COR-L47 (cell line): ENCODE data around the gene TAF11L13.
"Not testable (repeated sequence)": the region's sequence is repeated elsewhere in the genome, so short reads cannot be mapped to it uniquely, and the experiment has no call there.

Experiments used
- DNase-seq: peaks from one replicate; lab custom pipeline; 2025; lab: John Stamatoyannopoulos, UW

Gene TAF11L13

DNA sequence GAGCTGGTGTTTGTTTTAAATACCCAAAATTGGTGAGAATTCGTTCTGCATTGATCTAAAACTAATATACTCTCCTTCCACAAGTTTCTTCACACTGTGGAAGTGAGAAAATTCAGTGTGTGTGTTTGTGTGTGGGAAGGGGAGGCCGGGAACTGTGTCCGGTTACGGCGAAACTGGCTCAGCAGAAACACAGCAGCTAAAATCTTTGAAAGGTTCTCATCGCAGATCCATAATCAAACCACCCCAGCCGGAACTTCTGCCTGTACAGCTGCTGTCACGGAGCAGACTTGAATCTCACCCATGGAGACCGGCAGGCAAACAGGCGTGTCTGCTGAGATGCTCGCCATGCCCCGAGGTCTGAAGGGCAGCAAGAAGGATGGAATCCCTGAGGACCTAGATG, at the start of gene TAF11L13:
TAF11L13 (plus strand) TSS at position 301 of the 400 bp plus-strand sequence.
- not testable (repeated sequence) for DNase-seq

- not testable (repeated sequence) for DNase-seq
Measured at GRCh38 chr5:17585658-17586057, 46.2 kb upstream of the TAF11L13 start, which contains the start of gene TAF11L7. TSS of gene TAF11L7 (minus strand) at chr5:17585758.

GRCh38 chr5:17590860-17591259, 41.0 kb upstream of the TAF11L13 start, which contains the start of gene TAF11L8:
TSS of gene TAF11L8 (minus strand) at chr5:17590960.
- DNase-seq: not testable (repeated sequence)

GRCh38 chr5:17594255-17594654, 37.6 kb upstream of the TAF11L13 start, which contains the start of gene TAF11L9:
TSS of gene TAF11L9 (minus strand) at chr5:17594394.
- not testable (repeated sequence) for DNase-seq

DNA sequence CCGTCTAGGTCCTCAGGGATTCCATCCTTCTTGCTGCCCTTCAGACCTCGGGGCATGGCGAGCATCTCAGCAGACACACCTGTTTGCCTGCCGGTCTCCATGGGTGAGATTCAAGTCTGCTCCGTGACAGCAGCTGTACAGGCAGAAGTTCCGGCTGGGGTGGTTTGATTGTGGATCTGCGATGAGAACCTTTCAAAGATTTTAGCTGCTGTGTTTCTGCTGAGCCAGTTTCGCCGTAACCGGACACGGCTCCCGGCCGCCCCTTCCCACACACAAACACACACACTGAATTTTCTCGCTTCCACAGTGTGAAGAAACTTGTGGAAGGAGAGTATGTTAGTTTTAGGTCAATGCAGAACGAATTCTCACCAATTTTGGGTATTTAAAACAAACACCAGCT, 34.2 kb upstream of the TAF11L13 start, which contains the start of gene TAF11L10:
TAF11L10 (minus strand) TSS at position 101 of the 400 bp plus-strand sequence.
- not testable (repeated sequence) for DNase-seq

GRCh38 chr5:17603880-17604279, 28.0 kb upstream of the TAF11L13 start, which contains the start of gene TAF11L11:
TSS of gene TAF11L11 (plus strand) at chr5:17604183.
- not testable (repeated sequence) for DNase-seq

GRCh38 chr5:17604951-17605350, 26.9 kb upstream of the TAF11L13 start:
- DNase-seq: no peak

- DNase-seq: not testable (repeated sequence)
Measured at GRCh38 chr5:17607461-17607860, 24.4 kb upstream of the TAF11L13 start.

- DNase-seq: not testable (repeated sequence)
Measured at GRCh38 chr5:17610092-17610491, 21.8 kb upstream of the TAF11L13 start, which contains the start of gene TAF11L12. TSS of gene TAF11L12 (plus strand) at chr5:17610392.

GRCh38 chr5:17614872-17615605, 16.8 kb upstream of the TAF11L13 start:
- DNase-seq: no peak

DNA sequence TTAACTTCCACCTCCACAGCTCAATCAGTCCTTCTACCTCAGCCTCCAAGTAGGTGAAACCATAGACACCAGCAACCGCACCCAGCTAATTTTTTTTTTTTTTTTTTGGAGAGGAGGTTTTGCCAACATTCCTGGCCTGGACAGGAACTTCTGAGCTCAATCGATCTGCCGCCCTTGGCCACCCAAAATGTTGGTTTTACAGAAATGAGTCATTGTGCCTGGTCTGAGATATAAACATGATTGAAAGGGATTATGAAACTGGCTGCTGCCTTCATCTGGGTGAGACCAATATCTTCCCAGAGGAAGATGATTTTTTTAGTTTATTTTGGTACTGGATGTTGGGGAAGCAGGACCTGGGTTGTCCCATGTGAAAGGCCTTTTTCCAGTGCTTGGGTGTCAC, 12.5 kb upstream of the TAF11L13 start:
- DNase-seq: no peak

DNA sequence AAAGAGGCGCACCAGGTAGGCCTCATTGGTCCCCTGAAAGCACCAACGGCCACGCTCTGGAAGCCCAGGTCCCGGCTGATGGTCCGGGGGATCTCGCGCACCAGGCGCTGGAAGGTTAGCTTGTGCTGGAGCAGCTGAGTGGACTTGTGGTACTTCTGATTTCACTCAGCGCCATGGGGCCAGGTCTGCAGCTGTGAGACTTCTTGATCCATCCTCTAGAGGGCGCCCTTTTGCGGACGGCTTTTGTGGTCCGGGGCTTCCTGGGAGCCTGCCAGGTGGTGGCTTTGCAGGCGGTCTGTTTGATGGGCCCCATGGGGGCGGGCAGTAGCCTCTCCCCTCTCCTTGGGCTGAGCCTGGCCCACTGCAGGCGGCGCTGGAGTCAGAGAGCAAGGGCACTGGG, 11.3 kb upstream of the TAF11L13 start:
- no peak for DNase-seq

DNA sequence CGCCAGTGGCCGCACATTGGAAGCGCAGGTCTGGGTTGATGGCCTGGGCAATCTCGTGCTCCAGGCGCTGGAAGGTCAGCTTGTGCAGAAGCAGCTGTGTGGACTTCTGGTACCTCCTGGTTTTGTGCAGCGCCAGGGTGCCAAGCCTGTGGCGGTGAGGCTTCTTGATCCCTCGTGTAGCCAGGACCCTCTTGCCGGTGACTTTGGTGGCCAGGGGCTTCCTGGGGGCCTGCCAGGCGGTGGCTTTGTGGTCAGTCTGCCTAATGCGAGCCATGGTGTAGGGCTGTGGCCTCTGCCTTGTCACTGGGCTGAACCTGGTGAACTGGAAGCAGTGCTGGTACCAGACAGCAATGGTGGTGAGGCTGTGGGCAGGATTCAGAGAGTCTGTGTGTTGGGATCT, 6.2 kb upstream of the TAF11L13 start:
- DNase-seq: no peak

- DNase-seq: no peak
Measured at GRCh38 chr5:17634160-17634559, 2.3 kb downstream of the TAF11L13 start, which contains the start of gene TAF11L14. TSS of gene TAF11L14 (plus strand) at chr5:17634460.

DNA sequence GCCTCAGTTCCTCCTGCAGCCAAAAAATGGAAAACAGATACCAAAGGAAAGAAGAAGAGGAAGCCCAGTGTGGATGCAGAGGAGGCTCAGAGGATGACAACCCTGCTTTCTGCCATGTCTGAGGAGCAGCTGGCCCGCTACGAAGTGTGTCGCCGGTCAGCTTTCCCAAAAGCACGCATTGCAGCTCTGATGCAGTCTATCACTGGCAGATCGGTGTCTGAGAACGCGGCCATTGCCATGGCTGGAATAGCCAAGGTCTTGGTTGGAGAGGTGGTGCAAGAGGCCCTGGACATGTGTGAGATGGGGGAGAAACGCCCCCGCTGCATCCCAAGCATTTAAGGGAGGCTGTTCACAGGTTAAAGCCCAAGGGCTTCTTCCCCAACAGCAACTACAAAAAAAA, 17.3 kb downstream of the TAF11L13 start:
- not testable (repeated sequence) for DNase-seq

- not testable (repeated sequence) for DNase-seq
Measured at GRCh38 chr5:17655201-17655759, 23.4 kb downstream of the TAF11L13 start.

DNA sequence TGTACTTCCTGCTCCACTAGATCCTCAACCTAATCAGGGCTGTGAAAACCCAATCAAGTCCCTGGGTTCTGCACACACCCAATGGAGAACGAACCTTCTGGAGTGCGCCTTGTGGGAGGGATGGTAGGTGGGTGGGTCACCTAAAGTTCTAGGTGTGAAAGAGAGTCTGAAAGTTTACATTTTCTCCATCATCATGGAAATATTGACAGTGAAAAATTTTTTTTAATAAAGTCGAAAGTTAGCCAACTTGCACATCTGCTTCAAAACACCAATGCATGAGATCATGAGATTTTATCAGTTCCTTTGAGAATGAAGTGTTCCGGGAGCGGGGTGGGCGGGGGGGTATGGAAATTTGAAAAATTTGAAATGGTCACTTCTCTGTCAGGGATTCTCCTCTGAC, 24.0 kb downstream of the TAF11L13 start:
- no peak for DNase-seq

DNA sequence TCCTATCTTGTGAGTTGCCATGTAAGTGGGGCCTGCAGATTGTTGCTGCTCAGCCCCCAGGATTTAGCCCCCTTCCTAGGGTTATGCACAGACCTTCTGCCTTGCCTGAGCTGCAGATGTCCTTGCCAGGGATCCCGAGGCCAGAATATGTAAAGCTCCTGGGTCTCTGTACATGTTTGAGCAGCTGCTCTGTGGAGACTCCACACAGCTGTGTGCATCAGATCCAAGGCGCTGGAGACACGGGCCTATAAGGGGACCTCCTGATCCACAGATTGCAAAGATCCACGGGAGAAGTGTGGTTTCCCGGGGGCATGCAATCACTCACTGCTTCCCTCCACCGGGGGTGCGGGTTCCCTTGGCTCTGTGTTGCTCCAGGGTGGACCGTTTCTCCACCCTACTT, 31.3 kb downstream of the TAF11L13 start:
- DNase-seq: no peak

DNA sequence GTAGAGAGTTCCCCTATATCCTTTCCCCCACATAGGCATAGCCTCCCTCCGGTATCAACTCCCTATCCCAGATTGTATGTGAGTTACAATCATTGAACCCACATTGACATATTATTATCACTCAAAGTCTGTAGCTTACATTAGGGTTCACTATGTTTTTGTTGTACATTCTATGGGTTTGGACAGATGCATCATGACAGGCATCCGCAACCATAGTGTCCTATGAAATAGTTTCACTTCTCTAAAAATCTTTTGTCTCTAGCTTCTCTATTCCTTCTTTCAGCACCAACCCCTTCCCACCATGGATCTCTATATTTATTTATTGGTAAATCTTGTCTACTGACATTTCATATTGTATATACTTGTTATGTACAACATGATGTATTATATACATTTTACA, 33.9 kb downstream of the TAF11L13 start:
- DNase-seq: no peak

DNA sequence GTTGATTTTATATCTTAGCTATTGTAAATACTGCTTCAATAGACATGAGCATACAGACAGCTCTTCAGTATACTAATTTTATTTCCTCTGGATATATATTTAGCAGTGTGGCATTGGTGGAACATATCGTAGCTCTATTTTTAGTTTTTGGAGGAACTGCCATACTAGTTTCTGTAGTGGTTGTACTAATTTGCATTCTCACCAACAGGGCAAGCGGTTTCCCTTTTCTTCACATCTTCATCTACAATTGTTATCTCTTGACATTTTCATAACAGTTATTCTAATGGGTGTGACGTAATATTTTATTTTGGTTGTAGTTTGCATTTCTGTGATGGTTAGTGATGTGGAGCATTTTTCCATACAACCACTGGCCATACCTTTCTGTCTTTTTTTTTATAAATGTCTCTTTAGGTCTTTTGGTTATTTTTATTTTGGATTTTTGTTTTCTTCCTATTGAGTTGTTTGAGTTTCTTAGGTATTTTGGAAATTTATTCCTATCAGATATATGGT, 34.9 kb downstream of the TAF11L13 start:
- no peak for DNase-seq

DNA sequence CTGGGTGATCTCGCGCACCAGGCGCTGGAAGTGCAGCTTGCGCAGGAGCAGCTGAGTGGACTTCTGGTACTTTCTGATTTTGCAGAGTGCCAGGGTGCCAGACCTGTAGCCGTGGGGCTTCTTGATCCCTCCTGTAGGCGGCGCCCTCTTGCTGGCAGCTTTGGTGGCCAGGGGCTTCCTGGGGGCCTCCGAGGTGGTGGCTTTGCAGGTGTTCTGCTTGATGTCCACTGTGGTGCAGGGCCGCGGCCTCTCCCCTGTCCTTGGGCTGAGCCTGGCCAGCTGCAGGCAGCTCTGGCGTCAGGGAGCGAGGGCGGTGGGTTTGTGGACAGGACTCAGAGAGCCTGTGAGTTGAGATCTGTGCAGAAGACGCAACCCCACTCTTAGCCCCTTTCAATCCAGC, 38.5 kb downstream of the TAF11L13 start:
- no peak for DNase-seq

- no peak for DNase-seq
Measured at GRCh38 chr5:17678751-17679324, 47.0 kb downstream of the TAF11L13 start.
